Measurements from ENCODE around the gene TGFBR2. TPM values are rescaled to one million over a fixed set of nuclear protein-coding genes. Genes with fewer than 3 reads are reported as not detected.

The TGFBR2 gene
- total RNA-seq, 1 donor from 2014 or later, result 39.9 TPM

DNA sequence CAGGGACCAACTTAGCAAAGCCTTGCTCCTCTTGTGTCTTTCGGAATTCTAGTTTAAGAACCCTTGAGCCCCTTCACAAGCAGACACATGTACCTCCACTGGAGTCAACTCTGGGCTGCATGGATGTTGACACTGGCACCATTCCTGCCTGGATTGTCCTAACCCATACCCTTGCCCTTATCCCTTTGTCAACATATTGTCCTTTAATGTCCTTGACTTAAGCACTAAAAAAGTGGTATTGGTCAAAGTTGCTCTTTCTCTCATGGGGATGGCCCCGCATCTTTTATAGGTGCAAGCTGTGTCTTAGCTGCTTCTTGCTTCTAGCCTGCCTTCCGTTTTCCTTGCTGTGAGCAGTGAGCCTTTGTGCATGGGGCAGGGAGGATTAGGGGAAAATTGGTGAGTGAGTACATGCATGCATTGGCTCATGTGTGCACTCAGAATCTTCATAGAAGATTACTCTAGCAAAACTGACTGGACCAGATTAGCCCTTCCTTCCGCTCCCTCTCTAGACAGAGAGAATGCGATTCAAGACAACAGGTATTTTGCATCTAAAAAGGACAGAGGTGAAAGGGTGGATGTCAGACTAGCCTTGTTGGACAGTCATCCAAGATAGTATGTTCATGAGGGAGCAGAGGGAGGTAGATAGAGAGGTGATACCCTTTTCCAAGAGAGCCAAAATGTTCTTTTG is 42.4 kb downstream of the TGFBR2 start:
- Histone ChIP-seq H2AFZ (ENCODE audit: low read depth, low read length) (no peak overlapping the region), H3K36me3 (ENCODE audit: insufficient read depth, low read length) (peaks cover 69% of the 10 kb centered on the region), H4K20me1 (ENCODE audit: insufficient read depth, low read length) (peaks cover 22% of the 10 kb centered on the region), H3K27me3 (ENCODE audit: insufficient read depth, low read length) (no peaks in the 10 kb centered on the region), H3K9ac (ENCODE audit: low read length) (peak overlapping the region; percentile 16), H3K79me2 (ENCODE audit: insufficient read depth, low read length) (peaks cover 42% of the 10 kb centered on the region), H3K4me2 (ENCODE audit: low read length) (peak overlapping the region; percentile 2), H3K4me3 (ENCODE audit: insufficient read depth, low read depth, low read length) (no peak overlapping the region), H3K27ac (ENCODE audit: low read depth, low read length) (peak overlapping the region; percentile 60), H3K9me3 (ENCODE audit: insufficient read depth, low read depth, low read length) (no peaks in the 10 kb centered on the region), H3K4me1 (ENCODE audit: insufficient read depth, low read length) (peaks cover 12% of the 10 kb centered on the region)
- no peaks in the 10 kb centered on the region for H3K27me3 Mint-ChIP-seq (ENCODE audit: low read depth, unreplicated experiment)
- H3K9me3 Mint-ChIP-seq (ENCODE audit: unreplicated experiment), result no peaks in the 10 kb centered on the region
- H3K27ac Mint-ChIP-seq (ENCODE audit: unreplicated experiment), result no peak overlapping the region
- H3K4me3 Mint-ChIP-seq (ENCODE audit: unreplicated experiment), result no peak overlapping the region
- H3K4me1 Mint-ChIP-seq (ENCODE audit: low read depth, unreplicated experiment), result peaks cover 23% of the 10 kb centered on the region
- DNase-seq (ENCODE audit: low read depth), result no peak
- TF ChIP-seq, protein P1, sequence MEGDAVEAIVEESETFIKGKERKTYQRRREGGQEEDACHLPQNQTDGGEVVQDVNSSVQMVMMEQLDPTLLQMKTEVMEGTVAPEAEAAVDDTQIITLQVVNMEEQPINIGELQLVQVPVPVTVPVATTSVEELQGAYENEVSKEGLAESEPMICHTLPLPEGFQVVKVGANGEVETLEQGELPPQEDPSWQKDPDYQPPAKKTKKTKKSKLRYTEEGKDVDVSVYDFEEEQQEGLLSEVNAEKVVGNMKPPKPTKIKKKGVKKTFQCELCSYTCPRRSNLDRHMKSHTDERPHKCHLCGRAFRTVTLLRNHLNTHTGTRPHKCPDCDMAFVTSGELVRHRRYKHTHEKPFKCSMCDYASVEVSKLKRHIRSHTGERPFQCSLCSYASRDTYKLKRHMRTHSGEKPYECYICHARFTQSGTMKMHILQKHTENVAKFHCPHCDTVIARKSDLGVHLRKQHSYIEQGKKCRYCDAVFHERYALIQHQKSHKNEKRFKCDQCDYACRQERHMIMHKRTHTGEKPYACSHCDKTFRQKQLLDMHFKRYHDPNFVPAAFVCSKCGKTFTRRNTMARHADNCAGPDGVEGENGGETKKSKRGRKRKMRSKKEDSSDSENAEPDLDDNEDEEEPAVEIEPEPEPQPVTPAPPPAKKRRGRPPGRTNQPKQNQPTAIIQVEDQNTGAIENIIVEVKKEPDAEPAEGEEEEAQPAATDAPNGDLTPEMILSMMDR (IDR thresholded peaks at IDR 0.05; ENCODE audit: insufficient read depth, low read depth, low read length), result no peak
- TF ChIP-seq EZH2 (IDR thresholded peaks at IDR 0.05; ENCODE audit: insufficient read depth, low read length), result no peak
- peaks cover 29% of the 10 kb centered on the region for H3K36me3 Mint-ChIP-seq (ENCODE audit: low read depth, unreplicated experiment)
- no peak for FAIRE-seq

DNA sequence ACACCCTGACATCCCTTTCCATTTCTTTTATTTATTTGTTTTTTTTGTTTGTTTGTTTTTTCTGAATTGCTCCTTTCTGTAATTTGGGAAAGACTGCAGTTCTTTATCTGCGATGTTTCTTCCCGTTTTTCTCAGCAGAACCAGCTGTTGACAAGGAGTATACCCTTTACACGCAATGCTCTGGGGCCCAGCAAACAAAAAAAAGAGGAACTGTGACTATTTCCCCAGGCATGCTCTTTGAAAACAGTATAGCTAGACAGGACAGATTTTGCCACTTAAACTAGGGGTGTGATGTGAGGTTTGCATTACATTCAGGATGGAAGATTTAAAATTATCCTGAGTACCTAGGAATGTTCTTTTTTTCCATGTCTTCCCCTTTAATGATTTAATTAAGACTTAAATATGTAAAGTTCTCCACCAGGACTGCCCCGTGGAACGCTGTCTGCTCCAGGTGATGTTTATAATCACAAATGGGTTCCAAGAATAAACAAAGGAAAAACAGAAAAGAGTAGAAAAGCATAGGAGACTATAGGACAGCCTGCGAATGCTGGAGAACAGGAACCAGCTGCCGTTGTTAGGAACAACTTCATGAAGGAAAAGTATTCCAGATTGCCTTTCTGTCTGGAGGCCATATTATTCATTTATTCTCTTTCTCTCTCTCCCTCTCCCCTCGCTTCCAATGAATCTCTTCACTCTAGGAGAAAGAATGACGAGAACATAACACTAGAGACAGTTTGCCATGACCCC is 43.3 kb downstream of the TGFBR2 start:
- peaks cover 30% of the 10 kb centered on the region for H3K36me3 Mint-ChIP-seq (ENCODE audit: low read depth, unreplicated experiment)
- TF ChIP-seq, protein P1 (IDR thresholded peaks at IDR 0.05; ENCODE audit: insufficient read depth, low read depth, low read length), result no peak
- no peak for TF ChIP-seq EZH2 (IDR thresholded peaks at IDR 0.05; ENCODE audit: insufficient read depth, low read length)
- FAIRE-seq (no peak), DNase-seq (ENCODE audit: low read depth) (peak; percentile 36)
- H4K20me1 ChIP-seq (ENCODE audit: insufficient read depth, low read length), result peaks cover 13% of the 10 kb centered on the region
- H3K9me3 Mint-ChIP-seq (ENCODE audit: unreplicated experiment), result no peaks in the 10 kb centered on the region
- H3K27me3 Mint-ChIP-seq (ENCODE audit: low read depth, unreplicated experiment), result no peaks in the 10 kb centered on the region
- H3K4me3 Mint-ChIP-seq (ENCODE audit: unreplicated experiment), result no peak overlapping the region
- no peaks in the 10 kb centered on the region for H3K9me3 ChIP-seq (ENCODE audit: insufficient read depth, low read depth, low read length)
- peak overlapping the region; percentile 16 for H3K9ac ChIP-seq (ENCODE audit: low read length)
- peak overlapping the region; percentile 16 for H3K27ac Mint-ChIP-seq (ENCODE audit: unreplicated experiment)
- H3K4me1 ChIP-seq (ENCODE audit: insufficient read depth, low read length), result peaks cover 16% of the 10 kb centered on the region
- H2AFZ ChIP-seq (ENCODE audit: low read depth, low read length), result no peak overlapping the region
- H3K4me3 ChIP-seq (ENCODE audit: insufficient read depth, low read depth, low read length), result no peak overlapping the region
- H3K27me3 ChIP-seq (ENCODE audit: insufficient read depth, low read length), result no peaks in the 10 kb centered on the region
- H3K4me2 ChIP-seq (ENCODE audit: low read length), result peak overlapping the region; percentile 8
- H3K4me1 Mint-ChIP-seq (ENCODE audit: low read depth, unreplicated experiment), result peaks cover 19% of the 10 kb centered on the region
- peaks cover 33% of the 10 kb centered on the region for H3K79me2 ChIP-seq (ENCODE audit: insufficient read depth, low read length)
- peaks cover 73% of the 10 kb centered on the region for H3K36me3 ChIP-seq (ENCODE audit: insufficient read depth, low read length)
- H3K27ac ChIP-seq (ENCODE audit: low read depth, low read length), result peak overlapping the region; percentile 60
